OCI-M1 (cell line): ENCODE measurements around the gene PGGT1B.

Source experiments
- DNase-seq: peaks from one replicate; lab custom pipeline; 2025; lab: John Stamatoyannopoulos, UW

PGGT1B gene

GRCh38 chr5:115262321-115263077, at the start of gene PGGT1B:
Gene PGGT1B (minus strand): TSS chr5:115262877. CDS start chr5:115262851, 26 bp downstream.
- peak; percentile 65 for DNase-seq

- DNase-seq = peak; percentile 40
These were observed 47.2 kb upstream of the PGGT1B start for GRCh38 chr5:115309751-115310370.

GRCh38 chr5:115308815-115309214, 46.1 kb upstream of the PGGT1B start:
- DNase-seq = no peak

- DNase-seq = no peak
These were observed 43.4 kb upstream of the PGGT1B start for GRCh38 chr5:115306011-115306536.

GRCh38 chr5:115304496-115304895, 41.8 kb upstream of the PGGT1B start:
- DNase-seq = no peak

GRCh38 chr5:115298811-115299210, 36.1 kb upstream of the PGGT1B start:
- no peak for DNase-seq

GRCh38 chr5:115297031-115297430, 34.4 kb upstream of the PGGT1B start:
- no peak for DNase-seq

GRCh38 chr5:115296124-115297022, 33.7 kb upstream of the PGGT1B start, which contains the start of gene CCDC112:
Gene CCDC112 (minus strand): TSS chr5:115296654. CDS start chr5:115296543, 111 bp downstream.
- DNase-seq = peak; percentile 48

GRCh38 chr5:115295777-115296123, 33.1 kb upstream of the PGGT1B start:
- no peak for DNase-seq

- no peak for DNase-seq
These were observed 28.7 kb upstream of the PGGT1B start for GRCh38 chr5:115291397-115291796.

GRCh38 chr5:115289104-115289503, 26.4 kb upstream of the PGGT1B start:
- DNase-seq = peak; percentile 30

GRCh38 chr5:115284021-115284420, 21.3 kb upstream of the PGGT1B start:
- no peak for DNase-seq

GRCh38 chr5:115282131-115282530, 19.5 kb upstream of the PGGT1B start:
- no peak for DNase-seq

GRCh38 chr5:115274584-115274983, 11.9 kb upstream of the PGGT1B start:
- no peak for DNase-seq

- DNase-seq = no peak
These were observed 9.8 kb upstream of the PGGT1B start for GRCh38 chr5:115272297-115272958.

GRCh38 chr5:115271295-115272050, 8.8 kb upstream of the PGGT1B start:
- no peak for DNase-seq

GRCh38 chr5:115267617-115268016, 4.9 kb upstream of the PGGT1B start:
- DNase-seq = no peak

- DNase-seq = no peak
These were observed 2.5 kb upstream of the PGGT1B start for GRCh38 chr5:115265220-115265619.

- no peak for DNase-seq
These were observed 2.1 kb upstream of the PGGT1B start for GRCh38 chr5:115264786-115265185.

GRCh38 chr5:115263078-115263380, 352 bp upstream of the PGGT1B start:
- no peak for DNase-seq

GRCh38 chr5:115262011-115262320, 711 bp downstream of the PGGT1B start:
- DNase-seq = no peak
